ENCODE measurements around the gene CYB561D2. TPM values are rescaled to one million over a fixed set of nuclear protein-coding genes. Genes with fewer than 3 reads are reported as not detected.

Gene CYB561D2
- total RNA-seq, 1 experiment from 2014 or later, result 16.8 TPM

DNA sequence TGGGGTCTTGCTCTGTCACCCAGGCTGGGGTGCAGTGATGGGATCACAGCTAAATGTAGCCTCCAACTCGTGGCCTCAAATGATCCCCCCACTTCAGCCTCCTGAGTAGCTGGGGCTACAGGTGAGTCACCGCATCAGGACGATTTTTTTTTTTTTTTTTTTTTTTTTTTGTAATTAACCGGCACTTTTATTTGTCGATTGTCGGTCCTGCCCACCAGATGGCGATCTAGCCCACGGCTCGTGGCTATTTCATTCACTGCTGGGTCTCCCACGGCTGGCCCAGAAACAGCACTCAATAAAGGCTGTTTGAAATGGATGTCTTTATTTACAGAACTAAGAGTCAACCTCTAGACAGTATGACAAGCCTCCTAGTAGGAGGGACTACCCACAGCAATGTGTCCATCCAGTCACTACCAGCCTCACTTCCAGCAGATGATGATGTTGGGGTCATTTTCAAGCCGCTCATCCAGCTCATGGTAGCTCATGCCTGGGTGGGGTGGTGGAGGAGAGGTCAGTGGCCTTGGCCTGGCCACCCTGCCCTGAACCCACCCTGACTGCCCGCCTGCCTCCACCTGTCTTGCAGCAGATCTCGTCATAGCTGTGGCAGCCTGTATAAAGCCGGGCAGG, 3.4 kb upstream of the CYB561D2 start:
- H3K4me2 ChIP-seq (ENCODE audit: insufficient read depth, insufficient read length, low read length), result no peak overlapping the region
- no peak overlapping the region for H3K9ac ChIP-seq (ENCODE audit: extremely low read depth, insufficient read length, low read length)
- H4K8ac ChIP-seq (replicated peaks; ENCODE audit: insufficient read length, low read depth, low read length), result no peak overlapping the region
- Mint-ChIP-seq H3K4me3 (peak overlapping the region in 1 of 2 experiments; percentile 14; a peak in 1 of 5 replicates), H3K27ac (no peak overlapping the region; a peak in 1 of 7 replicates), H3K4me1 (peaks cover 18 to 19% of the 10 kb centered on the region in 2 experiments), H3K9me3 (no peaks in the 10 kb centered on the region), H3K36me3 (ENCODE audit: insufficient read depth in 1 of 3, low read depth in 3 of 3) (peaks cover 6 to 15% (median 7%) of the 10 kb centered on the region in 3 experiments; a peak in 6 of 7 replicates), H3K27me3 (ENCODE audit: low read depth) (peaks cover 38% of the 10 kb centered on the region)
- no peak overlapping the region for H3K23ac ChIP-seq (ENCODE audit: insufficient read length, low read depth, low read length)
- H4K20me1 ChIP-seq (ENCODE audit: control insufficient read depth, insufficient read depth, insufficient read length), result no peaks in the 10 kb centered on the region
- no peak overlapping the region for H4K91ac ChIP-seq (ENCODE audit: insufficient read length, low read depth, low read length)
- no peaks in the 10 kb centered on the region for H3K79me1 ChIP-seq (ENCODE audit: insufficient read depth, low read depth, low read length, poor library complexity, severe bottlenecking)
- H4K5ac ChIP-seq (ENCODE audit: insufficient read length, low read depth, low read length), result no peak overlapping the region
- H3K23me2 ChIP-seq (ENCODE audit: insufficient read length, low read depth, low read length, poor library complexity, severe bottlenecking), result peaks cover 19% of the 10 kb centered on the region
- H3K56ac ChIP-seq (ENCODE audit: insufficient read length, low read depth, low read length), result no peak overlapping the region
- no peak overlapping the region for H2BK12ac ChIP-seq (ENCODE audit: insufficient read length, low read depth, low read length)
- H3K14ac ChIP-seq (ENCODE audit: insufficient read depth, low read length), result no peak overlapping the region
- H2BK20ac ChIP-seq (ENCODE audit: low read depth, low read length, poor library complexity, severe bottlenecking), result no peak overlapping the region
- no peak overlapping the region for H2BK15ac ChIP-seq (ENCODE audit: low read depth, low read length)
- no peak overlapping the region for H3K27ac ChIP-seq (ENCODE audit: insufficient read length, low read depth, low read length)
- no peak overlapping the region for H3K4ac ChIP-seq (ENCODE audit: low read depth, low read length)
- WGBS (ENCODE audit: extremely low coverage, insufficient read length, low lambda C conversion rate), result no CpG with 5 or more reads among the region's 14 CpGs
- H3T11ph ChIP-seq (ENCODE audit: low read length), result no peak overlapping the region
- TF ChIP-seq, protein P1, sequence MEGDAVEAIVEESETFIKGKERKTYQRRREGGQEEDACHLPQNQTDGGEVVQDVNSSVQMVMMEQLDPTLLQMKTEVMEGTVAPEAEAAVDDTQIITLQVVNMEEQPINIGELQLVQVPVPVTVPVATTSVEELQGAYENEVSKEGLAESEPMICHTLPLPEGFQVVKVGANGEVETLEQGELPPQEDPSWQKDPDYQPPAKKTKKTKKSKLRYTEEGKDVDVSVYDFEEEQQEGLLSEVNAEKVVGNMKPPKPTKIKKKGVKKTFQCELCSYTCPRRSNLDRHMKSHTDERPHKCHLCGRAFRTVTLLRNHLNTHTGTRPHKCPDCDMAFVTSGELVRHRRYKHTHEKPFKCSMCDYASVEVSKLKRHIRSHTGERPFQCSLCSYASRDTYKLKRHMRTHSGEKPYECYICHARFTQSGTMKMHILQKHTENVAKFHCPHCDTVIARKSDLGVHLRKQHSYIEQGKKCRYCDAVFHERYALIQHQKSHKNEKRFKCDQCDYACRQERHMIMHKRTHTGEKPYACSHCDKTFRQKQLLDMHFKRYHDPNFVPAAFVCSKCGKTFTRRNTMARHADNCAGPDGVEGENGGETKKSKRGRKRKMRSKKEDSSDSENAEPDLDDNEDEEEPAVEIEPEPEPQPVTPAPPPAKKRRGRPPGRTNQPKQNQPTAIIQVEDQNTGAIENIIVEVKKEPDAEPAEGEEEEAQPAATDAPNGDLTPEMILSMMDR (conservative IDR thresholded peaks at IDR 0.05), result peak; percentile 71
- no peaks in the 10 kb centered on the region for H3K9me3 ChIP-seq (ENCODE audit: control insufficient read depth, low read depth, low read length)
- no peaks in the 10 kb centered on the region for H3K79me2 ChIP-seq (ENCODE audit: insufficient read depth, low read length)
- no peak overlapping the region for H2BK5ac ChIP-seq (ENCODE audit: insufficient read length, low read length)
- H2AFZ ChIP-seq (ENCODE audit: low read length), result no peak overlapping the region
- H3K18ac ChIP-seq (ENCODE audit: insufficient read length, low read depth, low read length), result no peak overlapping the region
- peak; percentile 60 for DNase-seq
- no peak overlapping the region for H2AK5ac ChIP-seq (ENCODE audit: insufficient read length, low read length)
- H2BK120ac ChIP-seq (ENCODE audit: low read depth, low read length, poor library complexity, severe bottlenecking), result no peak overlapping the region
- H3K4me1 ChIP-seq (ENCODE audit: insufficient read depth, low read length), result no peaks in the 10 kb centered on the region; the same call in 1 of the 2 replicates
- H3K27me3 ChIP-seq (ENCODE audit: insufficient read depth, low read length), result peaks cover 6% of the 10 kb centered on the region; the same call in 1 of the 2 replicates

Data from H9 (cell line).